Astrocyte (in vitro differentiated cells and primary cell): ENCODE measurements around the gene TEDDM1.

Experiments used
- CTCF ChIP-seq: IDR thresholded peaks from 2 replicates; pipeline ENCODE4 v1.5.1; 2011; ENCODE audit warnings: low read depth, mild to moderate bottlenecking, inconsistent platforms, low read length, moderate library complexity; ENCODE audit not compliant: insufficient read depth
- EZH2 ChIP-seq: IDR thresholded peaks from 2 replicates; pipeline ENCODE4 v1.6.1; 2012; ENCODE audit warnings: mild to moderate bottlenecking, low read length, inconsistent platforms; ENCODE audit not compliant: insufficient read depth

- TF ChIP-seq CTCF: peak; percentile 53
- no peak for TF ChIP-seq EZH2
These were observed 45.7 kb upstream of the TEDDM1 start for GRCh38 chr1:182446033-182446669.
